GM18502 (cell line): ENCODE results near the gene DPP10.
"Not testable (repeated sequence)": the region's sequence is repeated elsewhere in the genome, so short reads cannot be mapped to it uniquely, and the experiment has no call there.

Experiments
- ATAC-seq: cut with Tn5 transposase; IDR thresholded peaks from one replicate; pipeline ENCODE4 v1.9.1; 2021; ENCODE audit warnings: mild to moderate bottlenecking; ENCODE audit not compliant: unreplicated experiment, poor library complexity

Gene DPP10

DNA sequence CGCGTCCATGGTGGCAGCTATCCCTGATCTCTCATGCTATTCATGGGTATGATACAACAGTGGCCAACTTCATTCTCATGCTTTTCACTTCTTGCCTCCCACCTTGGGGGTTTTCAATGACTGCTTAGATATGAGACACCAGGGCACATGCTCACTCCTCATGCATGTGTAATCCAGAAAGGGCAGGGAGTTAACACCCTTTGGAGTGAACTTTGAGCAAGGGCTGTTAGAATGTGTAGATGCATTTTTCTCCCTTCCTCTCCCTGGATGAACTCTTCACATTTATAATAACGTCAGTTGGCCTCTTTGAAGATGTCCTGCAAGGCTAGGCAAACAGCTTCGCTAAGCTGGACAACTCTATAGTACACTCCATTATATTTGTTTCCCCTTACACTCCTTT is 56.7 kb downstream of the DPP10 start:
- ATAC-seq: no peak

DNA sequence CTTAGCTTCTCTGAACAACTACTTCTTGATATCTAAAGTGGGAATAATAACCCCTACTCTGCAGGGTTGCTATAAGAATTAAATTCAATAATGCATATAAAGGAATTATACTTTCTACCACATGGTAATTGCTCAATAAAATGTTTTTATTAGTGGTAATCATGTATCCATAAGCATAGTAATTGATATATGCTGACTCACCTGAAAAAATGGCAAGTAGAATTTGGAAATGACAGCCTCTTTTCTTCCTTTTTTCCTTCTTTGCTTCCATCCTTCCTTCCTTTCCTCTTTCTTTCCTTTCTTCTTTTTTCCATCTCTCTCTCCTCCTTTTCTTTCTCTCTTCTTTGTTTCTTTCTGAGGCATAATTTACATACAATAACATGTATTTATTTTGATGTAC is 65.3 kb downstream of the DPP10 start:
- ATAC-seq: no peak

DNA sequence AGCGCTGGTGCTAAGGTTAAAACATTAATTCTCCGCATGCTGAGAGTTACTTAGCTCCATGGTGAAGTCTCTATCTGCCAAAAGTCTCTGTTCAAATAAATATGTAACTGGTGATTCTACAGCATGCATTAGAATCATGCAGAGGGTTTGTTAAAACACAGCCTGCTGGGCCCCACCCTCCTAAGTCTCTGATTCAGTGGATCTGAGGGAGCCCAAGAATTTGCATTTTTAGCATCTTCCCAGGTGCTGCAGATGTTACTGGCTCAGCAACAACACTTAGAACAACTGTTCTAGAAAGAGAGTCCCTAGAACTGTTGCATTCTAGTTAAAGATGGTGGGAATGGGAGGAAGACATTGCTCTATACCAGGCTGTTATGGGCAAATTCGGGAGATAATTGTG is 73.4 kb downstream of the DPP10 start:
- ATAC-seq: no peak

DNA sequence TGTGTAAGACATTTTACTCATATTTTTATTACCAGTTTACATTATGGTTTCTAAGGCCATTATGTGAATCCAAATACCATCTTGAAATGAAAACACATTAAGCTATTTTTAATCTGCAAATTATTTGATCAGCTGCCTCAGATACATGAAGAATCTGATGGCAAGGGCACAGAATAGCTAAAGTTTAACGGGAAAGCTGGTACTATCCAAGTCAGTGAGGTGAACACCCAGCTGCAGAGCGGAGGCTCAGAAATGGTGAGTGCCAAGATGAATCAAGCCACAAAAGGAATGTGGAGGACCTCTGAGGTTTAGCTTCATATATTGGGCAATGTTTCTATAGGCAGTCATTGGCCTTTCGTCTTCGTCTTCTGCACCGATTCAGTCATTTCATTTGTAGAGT is 75.1 kb downstream of the DPP10 start:
- no peak for ATAC-seq

DNA sequence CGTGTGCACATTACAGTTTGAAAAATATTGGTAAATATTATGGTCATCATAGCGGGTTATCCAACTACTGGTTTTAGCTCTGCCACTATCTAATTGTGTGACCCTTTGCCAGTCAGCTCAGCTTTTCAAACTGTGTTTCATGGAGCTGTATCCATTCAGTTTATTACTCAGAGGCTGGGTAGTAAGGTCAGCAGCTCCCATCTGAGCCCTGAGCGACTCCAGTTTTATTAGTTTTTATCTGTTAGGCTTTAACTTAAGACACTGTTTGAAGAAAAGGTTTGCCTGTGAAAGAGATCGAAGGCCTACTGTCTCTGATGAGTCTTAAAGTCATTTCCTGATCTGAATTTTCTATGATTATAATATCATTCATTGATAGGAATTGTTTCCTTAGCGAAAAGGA is 76.3 kb downstream of the DPP10 start:
- no peak for ATAC-seq

DNA sequence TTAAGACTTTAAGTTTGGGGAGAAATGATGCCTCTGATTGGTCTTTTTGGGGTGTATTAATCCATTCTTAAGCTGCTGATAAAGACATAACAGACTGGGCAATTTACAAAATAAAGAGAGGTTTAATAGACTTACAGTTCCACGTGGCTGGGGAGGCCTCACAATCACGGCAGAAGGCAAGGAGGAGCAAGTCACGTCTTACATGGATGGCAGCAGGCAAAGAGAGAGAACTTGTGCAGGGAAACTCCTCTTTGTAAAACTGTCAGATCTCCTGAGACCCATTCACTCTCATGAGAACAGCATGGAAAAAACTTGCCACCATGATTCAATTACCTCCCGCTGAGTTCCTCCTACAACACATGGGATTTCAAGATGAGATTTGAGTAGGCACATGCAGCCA is 80.2 kb downstream of the DPP10 start:
- ATAC-seq: not testable (repeated sequence)

GRCh38 chr2:114525955-114526354 is 83.5 kb downstream of the DPP10 start:
- no peak for ATAC-seq

- ATAC-seq: no peak
These were observed 84.4 kb downstream of the DPP10 start for GRCh38 chr2:114526841-114527240.

- ATAC-seq: no peak
These were observed 85.0 kb downstream of the DPP10 start for GRCh38 chr2:114527330-114527983.

- no peak for ATAC-seq
These were observed 92.0 kb downstream of the DPP10 start for GRCh38 chr2:114534116-114535084.

DNA sequence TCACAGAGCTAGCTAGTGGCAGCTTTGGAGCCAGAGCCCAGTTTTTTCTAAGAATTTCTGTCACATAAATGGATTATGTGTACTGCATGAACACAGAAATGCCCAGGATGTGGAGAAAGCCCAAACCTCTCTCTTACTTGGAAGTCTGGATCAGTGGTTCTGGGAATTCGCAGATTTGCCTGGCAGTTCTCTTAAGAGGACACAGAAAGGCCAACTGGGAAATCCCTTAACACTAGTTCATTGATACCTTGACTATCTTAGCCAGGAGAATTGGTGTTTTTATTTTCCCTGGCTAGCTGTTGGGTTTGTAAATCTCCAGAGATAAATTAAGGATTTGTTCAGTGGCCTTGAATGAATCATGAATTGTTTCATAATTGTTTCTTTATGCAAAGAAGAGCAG is 95.3 kb downstream of the DPP10 start:
- no peak for ATAC-seq

GRCh38 chr2:114542695-114543094 is 100.3 kb downstream of the DPP10 start:
- ATAC-seq: no peak

GRCh38 chr2:114543236-114543766 is 100.9 kb downstream of the DPP10 start:
- ATAC-seq: no peak

DNA sequence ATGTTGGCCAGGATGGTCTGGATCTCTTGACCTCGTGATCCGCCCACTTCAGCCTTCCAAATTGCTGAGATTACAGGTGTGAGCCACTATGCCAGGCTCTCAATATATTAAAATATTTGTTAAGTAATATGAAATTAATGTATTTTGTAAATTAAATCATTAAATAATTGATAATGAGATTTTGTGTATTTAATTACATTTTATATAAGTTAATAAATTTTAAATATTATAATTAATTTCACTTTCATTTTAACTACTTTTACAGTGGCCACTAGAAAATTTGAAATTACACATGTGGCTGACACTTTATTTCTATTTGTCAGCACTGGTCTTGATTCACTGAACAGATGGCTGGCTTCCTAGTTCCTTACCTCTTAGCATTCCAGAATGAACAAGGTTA is 102.6 kb downstream of the DPP10 start:
- no peak for ATAC-seq

DNA sequence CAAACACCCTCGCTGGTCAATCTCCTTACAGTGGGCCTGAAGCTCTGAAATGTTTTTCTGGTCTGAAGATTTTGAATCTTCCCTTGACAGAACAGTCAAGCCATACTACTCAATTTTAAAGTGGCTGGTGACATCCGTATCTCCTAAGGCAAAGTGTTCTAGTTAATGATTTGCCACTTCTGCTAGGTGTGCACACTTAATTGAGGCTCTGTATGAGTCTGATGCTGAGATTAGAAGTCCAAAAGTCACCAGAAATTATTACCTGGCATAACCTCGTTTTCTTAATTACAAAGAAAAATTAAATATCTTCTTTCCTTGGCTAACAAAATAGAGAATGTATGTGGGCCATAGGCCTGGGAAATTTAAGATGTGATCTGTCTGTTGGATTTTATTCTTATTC is 104.1 kb downstream of the DPP10 start:
- ATAC-seq: no peak

DNA sequence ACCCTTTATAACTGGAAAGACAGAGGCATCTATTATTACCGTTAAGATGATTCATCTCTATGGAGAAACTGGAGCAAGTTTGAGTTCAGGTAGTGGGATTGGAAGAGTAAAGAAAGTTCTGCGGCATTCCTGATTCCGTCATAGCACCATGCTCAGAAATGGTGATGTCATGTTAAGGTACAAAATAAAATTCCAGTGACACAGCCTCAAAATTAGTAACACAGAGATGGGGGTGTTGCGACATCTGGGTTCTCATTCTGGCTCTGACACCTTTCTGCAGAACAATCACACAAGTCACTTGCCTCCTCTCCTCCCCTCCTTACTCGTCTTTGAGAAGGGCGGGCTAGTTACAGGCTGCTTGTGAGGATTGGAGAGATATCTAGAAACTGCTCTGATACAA is 105.7 kb downstream of the DPP10 start:
- no peak for ATAC-seq

DNA sequence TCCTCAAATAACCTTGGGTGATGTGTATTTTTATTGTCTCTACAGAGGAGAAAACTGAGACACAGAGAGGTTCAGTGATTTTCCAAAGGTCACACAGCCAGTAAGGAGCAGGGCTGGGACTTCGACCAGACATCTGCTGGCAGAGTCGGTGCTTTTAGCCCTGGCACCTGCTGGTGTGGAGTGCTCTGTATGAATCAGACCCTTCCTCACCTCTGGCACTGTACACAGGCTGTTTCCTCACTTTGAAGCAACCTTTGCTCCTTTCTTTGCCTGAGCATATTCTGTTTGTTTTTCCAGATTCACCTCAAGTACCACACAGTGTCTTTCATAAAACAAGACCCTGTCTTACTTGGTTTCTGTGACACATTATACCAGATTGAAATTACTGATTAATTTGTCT is 107.9 kb downstream of the DPP10 start:
- ATAC-seq: no peak

GRCh38 chr2:114550895-114551793 is 108.7 kb downstream of the DPP10 start:
- peak; percentile 44 for ATAC-seq

- ATAC-seq: no peak
These were observed 110.6 kb downstream of the DPP10 start for GRCh38 chr2:114553027-114553426.

GRCh38 chr2:114569166-114569565 is 126.7 kb downstream of the DPP10 start:
- ATAC-seq: no peak
